ENCODE data around the gene PACSIN2. TPM values are rescaled to one million over a fixed set of nuclear protein-coding genes. Genes with fewer than 3 reads are reported as not detected.

Gene PACSIN2
- total and polyA plus RNA-seq, 8 donors = 45.1 to 109 (median 95.4) TPM

DNA sequence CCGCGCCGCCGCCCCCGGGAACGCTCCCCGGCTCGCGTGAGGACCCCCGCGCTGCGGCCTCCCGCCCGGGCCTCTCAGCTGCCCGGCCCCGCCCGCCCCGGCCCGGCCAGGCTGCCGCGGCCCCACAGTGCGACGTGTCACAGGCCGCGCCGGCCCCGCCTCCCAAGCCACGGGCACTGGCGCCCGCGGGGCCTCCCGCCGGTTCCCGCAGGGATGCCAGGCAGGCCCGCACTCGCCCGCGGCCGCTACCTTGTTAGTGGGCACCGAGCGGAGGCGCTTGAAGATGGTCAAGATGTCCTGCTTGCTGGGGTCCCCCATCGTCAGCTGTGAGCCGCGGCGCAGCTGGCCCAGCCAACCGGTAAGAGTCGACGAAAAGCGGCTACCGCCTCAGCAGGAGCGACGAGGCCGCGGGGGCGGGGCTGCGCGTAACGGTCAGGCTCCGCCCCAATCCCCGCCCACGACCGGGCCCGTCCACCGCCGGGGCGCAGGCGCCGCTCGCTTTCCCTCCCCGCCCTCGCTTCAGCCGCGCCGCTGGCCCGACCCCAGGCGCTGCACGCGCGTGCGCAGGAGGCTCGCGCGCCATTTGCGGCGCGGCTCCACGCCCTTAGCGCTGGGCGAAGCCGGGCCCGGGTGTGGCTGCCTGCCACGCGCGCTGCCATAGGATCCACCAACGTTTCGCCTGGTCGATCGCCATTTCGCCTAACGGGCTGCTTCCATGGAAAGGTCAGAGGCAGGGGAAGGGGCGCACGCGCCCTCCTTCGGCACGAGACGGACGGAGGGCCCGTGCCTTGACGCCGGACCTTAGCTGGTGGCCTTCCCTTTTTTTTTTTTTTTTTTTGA is 157.9 kb downstream of the PACSIN2 start, which contains the start of gene ARFGAP3:
Gene ARFGAP3 (minus strand): TSS at position 409 of the 840 bp plus-strand sequence. CDS start 91 bp downstream, at position 318.
- TF ChIP-seq, protein P1, sequence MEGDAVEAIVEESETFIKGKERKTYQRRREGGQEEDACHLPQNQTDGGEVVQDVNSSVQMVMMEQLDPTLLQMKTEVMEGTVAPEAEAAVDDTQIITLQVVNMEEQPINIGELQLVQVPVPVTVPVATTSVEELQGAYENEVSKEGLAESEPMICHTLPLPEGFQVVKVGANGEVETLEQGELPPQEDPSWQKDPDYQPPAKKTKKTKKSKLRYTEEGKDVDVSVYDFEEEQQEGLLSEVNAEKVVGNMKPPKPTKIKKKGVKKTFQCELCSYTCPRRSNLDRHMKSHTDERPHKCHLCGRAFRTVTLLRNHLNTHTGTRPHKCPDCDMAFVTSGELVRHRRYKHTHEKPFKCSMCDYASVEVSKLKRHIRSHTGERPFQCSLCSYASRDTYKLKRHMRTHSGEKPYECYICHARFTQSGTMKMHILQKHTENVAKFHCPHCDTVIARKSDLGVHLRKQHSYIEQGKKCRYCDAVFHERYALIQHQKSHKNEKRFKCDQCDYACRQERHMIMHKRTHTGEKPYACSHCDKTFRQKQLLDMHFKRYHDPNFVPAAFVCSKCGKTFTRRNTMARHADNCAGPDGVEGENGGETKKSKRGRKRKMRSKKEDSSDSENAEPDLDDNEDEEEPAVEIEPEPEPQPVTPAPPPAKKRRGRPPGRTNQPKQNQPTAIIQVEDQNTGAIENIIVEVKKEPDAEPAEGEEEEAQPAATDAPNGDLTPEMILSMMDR (IDR thresholded peaks at IDR 0.05) = no peak

DNA sequence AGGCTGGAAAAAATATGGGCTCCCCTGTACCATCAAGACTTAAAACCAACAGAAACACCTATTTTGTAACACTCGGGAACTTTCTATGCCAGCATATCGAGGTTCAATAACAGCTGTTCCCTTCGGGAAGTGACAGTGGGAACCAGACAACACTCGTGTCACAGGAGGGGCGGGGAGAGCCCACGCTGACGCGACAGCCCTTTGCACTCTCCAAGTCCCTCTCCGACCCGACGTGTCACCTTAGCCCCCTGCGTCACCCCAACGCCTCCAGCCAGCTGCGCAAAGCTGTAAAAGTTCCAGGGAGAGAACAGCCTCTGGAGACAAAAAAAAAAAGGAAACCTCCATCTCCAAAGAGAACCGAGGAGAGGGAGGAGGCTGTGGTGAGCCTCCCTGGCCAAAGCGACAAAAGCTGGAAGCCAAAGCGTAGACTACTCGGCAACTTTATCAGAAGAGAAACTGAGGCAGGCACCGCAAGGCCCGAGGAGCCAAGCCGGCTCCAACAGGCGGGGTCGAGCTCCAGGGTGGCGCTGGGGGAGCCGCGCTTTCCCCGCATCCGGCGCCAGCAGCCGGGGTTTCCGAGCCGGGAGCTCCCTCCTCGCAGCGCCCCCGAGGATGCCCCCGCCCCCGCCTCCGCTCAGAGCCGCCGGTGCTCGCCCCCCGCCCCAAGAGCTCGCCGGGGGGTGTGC is 158.6 kb downstream of the PACSIN2 start:
- FAIRE-seq = no peak
- TF ChIP-seq, protein P1 (IDR thresholded peaks at IDR 0.05) = no peak
- no peaks in the 10 kb centered on the region for H3K36me3 ChIP-seq
- H3K4me1 ChIP-seq = peaks cover 0 to 21% (median 13%) of the 10 kb centered on the region in 3 donors
- no peaks in the 10 kb centered on the region for H3K9me3 ChIP-seq
- intact Hi-C loops (cut with DNase I) = no loop called here
- WGBS, 2 donors = 1% methylated on average over 34 to 43 of the region's 44 CpGs
- peak overlapping the region; percentile 97 to 99 (median 98) for H3K27ac ChIP-seq
- no peaks in the 10 kb centered on the region for H3K27me3 ChIP-seq
- H3K4me3 ChIP-seq = peak overlapping the region; percentile 88 to 94 (median 91)
- peak; percentile 28 to 52 (median 46) for ATAC-seq
- peak; percentile 72 to 85 (median 78) for DNase-seq

More for the DNA sequence above, 157.9 kb downstream of the PACSIN2 start, which contains the start of gene ARFGAP3:
- DNase-seq (peak; percentile 91 to 99 (median 96)), ATAC-seq (peak; percentile 92 to 96 (median 93)), FAIRE-seq (no peak)
- H3K36me3 ChIP-seq = no peaks in the 10 kb centered on the region
- peaks cover 0 to 21% (median 13%) of the 10 kb centered on the region in 3 donors for H3K4me1 ChIP-seq
- intact Hi-C loops (cut with DNase I) = no loop called here
- 6 to 17% methylated on average over 32 to 111 of the region's 111 CpGs for WGBS, 2 donors
- H3K9me3 ChIP-seq = no peaks in the 10 kb centered on the region
- H3K27me3 ChIP-seq = no peaks in the 10 kb centered on the region
- H3K27ac ChIP-seq = peak within 1 kb of the TSS; percentile 97 to 99 (median 98)
- H3K4me3 ChIP-seq = peak within 1 kb of the TSS; percentile 88 to 94 (median 91)

DNA sequence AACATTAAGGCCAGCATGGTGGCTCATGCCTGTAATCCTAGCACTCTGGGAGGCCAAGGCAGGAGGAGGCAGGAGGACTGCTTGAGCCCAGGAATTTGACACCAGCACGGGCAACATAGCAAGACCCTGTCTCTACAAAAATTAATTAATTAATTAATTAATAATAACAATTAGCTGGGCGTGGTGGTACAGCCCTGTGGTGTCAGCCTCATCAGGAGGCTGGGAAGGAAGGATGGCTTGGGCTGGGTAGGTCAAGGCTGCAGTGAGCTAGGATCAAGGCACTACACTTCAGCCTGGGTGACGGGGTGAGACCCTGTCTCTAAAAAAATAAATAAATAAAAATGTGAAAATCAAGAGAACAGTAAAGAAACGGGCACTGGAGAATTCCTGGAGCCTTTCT is 159.2 kb downstream of the PACSIN2 start:
- H3K4me1 ChIP-seq = peaks cover 0 to 25% (median 13%) of the 10 kb centered on the region in 3 donors
- WGBS, 2 donors = 13 to 15% methylated on average over 4 of the region's 4 CpGs
- peak overlapping the region; percentile 88 to 94 (median 91) for H3K4me3 ChIP-seq
- H3K27me3 ChIP-seq = no peaks in the 10 kb centered on the region
- TF ChIP-seq, protein P1 (IDR thresholded peaks at IDR 0.05) = no peak
- FAIRE-seq (no peak), ATAC-seq (no peak), DNase-seq (peak in 1 of 6 donors; percentile 13)
- intact Hi-C loops (cut with DNase I) = no loop called here
- no peaks in the 10 kb centered on the region for H3K9me3 ChIP-seq
- no peaks in the 10 kb centered on the region for H3K36me3 ChIP-seq
- H3K27ac ChIP-seq = peak overlapping the region; percentile 97 to 99 (median 98)

DNA sequence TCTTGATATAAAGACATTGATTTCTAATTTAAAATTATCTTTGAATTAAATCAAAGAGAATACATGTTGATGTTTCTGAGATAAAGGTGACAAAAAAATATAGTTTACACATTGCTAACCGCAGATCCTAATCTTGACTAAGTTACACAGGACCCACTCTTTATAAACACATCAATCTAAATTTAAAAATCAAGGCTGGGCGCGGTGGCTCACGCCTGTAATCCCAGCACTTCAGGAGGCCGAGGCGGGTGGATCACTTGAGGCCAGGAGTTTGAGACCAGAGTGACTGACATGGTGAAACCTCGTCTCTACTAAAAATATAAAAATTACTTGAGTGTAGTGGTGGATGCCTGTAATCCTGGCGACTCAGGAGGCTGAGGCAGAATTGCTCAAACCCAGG is 159.7 kb downstream of the PACSIN2 start:
- no peaks in the 10 kb centered on the region for H3K27me3 ChIP-seq
- DNase-seq (peak in 2 of 6 donors; percentile 8 to 37), ATAC-seq (no peak), FAIRE-seq (no peak)
- 7 to 8% methylated on average over 8 of the region's 8 CpGs for WGBS, 2 donors
- peaks cover 0 to 25% (median 13%) of the 10 kb centered on the region in 3 donors for H3K4me1 ChIP-seq
- peak overlapping the region in 3 of 4 donors; percentile 88 to 94 (median 91) for H3K4me3 ChIP-seq
- intact Hi-C loops (cut with DNase I) = no loop called here
- H3K27ac ChIP-seq = peak overlapping the region in 3 of 4 donors; percentile 97 to 99 (median 98)
- H3K36me3 ChIP-seq = no peaks in the 10 kb centered on the region
- TF ChIP-seq, protein P1 (IDR thresholded peaks at IDR 0.05) = no peak
- no peaks in the 10 kb centered on the region for H3K9me3 ChIP-seq

Measured in pancreas (tissue), 10 donors.